Stimulated activated memory B cell treated with anti-CD40 and anti-IgM and Interleukin-4, amounts not matched to agents 10 μg/mL and 1 μg/mL and 100 μg/mL, for 72 hours (primary cell): Measurements from ENCODE around the gene OCIAD2.
"Not testable (repeated sequence)": the region's sequence is repeated elsewhere in the genome, so short reads cannot be mapped to it uniquely, and the experiment has no call there.

ENCODE experiments used
- ATAC-seq: fragments of 150-1000 bp; cut with Tn5 transposase; 2 replicates; pipeline ENCODE4 v1.10.0; 2021
- H3K27ac Mint-ChIP-seq: one replicate; pipeline ENCODE4 v1.8.0; 2022; ENCODE audit warnings: mild to moderate bottlenecking, mixed read lengths
- H3K27me3 Mint-ChIP-seq: one replicate; pipeline ENCODE4 v1.8.0; 2022; ENCODE audit warnings: mixed read lengths
- H3K36me3 Mint-ChIP-seq: one replicate; pipeline ENCODE4 v1.8.0; 2022; ENCODE audit warnings: mixed read lengths
- H3K4me1 Mint-ChIP-seq: one replicate; pipeline ENCODE4 v1.8.0; 2022; ENCODE audit warnings: mixed read lengths
- H3K4me3 Mint-ChIP-seq: one replicate; pipeline ENCODE4 v1.8.0; 2022; ENCODE audit warnings: mild to moderate bottlenecking, moderate library complexity, mixed read lengths
- H3K9me3 Mint-ChIP-seq: one replicate; pipeline ENCODE4 v1.8.0; 2022; ENCODE audit warnings: mixed read lengths

The OCIAD2 gene

GRCh38 chr4:48851651-48852050, 54.9 kb downstream of the OCIAD2 start:
- peaks cover 6% of the 10 kb centered on the region for H3K4me1 Mint-ChIP-seq
- no peaks in the 10 kb centered on the region for H3K9me3 Mint-ChIP-seq
- no peaks in the 10 kb centered on the region for H3K27me3 Mint-ChIP-seq
- peaks cover 51% of the 10 kb centered on the region for H3K36me3 Mint-ChIP-seq
- no peak overlapping the region for H3K4me3 Mint-ChIP-seq
- H3K27ac Mint-ChIP-seq: no peak overlapping the region
- ATAC-seq: no peak

DNA sequence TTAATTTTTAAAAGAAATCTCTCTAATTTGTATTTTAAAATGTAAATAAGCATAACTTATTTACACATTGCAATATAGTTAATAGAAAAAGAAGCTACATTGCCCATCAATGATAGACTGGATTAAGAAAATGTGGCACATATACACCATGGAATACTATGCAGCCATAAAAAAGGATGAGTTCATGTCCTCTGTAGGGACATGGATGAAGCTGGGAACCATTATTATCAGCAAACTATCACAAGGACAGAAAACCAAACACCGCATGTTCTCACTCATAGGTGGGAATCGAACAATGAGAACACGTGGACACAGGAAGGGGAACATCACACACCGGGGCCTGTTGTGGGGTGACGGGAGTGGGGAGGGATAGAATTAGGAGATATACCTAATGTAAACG, 57.8 kb downstream of the OCIAD2 start:
- peaks cover 65% of the 10 kb centered on the region for H3K36me3 Mint-ChIP-seq
- not testable (repeated sequence) for H3K4me3 Mint-ChIP-seq, ATAC-seq, H3K9me3 Mint-ChIP-seq, H3K27ac Mint-ChIP-seq, H3K27me3 Mint-ChIP-seq, H3K4me1 Mint-ChIP-seq

DNA sequence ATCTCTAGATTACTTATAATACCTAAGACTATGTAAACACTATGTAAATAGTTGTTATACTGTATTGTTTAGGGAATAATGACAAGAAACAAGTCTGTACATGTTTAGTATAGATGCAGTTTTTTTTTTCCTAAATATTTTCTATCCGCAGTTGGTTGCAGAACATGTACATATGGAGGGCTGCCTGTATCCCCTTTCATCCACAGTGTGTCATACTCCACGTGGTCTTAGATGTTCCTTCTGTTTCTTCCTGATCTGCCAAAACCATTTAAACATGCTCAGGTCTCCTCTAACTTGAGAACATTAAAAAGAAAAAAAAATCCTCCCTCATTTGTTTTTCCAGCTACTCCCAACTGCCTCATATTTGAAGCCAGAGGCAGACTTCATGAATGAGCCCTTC, 61.7 kb downstream of the OCIAD2 start:
- Mint-ChIP-seq H3K27me3 (no peaks in the 10 kb centered on the region), H3K4me3 (no peak overlapping the region), H3K4me1 (no peaks in the 10 kb centered on the region), H3K27ac (no peak overlapping the region), H3K9me3 (no peaks in the 10 kb centered on the region), H3K36me3 (peaks cover 66% of the 10 kb centered on the region)
- ATAC-seq: no peak

DNA sequence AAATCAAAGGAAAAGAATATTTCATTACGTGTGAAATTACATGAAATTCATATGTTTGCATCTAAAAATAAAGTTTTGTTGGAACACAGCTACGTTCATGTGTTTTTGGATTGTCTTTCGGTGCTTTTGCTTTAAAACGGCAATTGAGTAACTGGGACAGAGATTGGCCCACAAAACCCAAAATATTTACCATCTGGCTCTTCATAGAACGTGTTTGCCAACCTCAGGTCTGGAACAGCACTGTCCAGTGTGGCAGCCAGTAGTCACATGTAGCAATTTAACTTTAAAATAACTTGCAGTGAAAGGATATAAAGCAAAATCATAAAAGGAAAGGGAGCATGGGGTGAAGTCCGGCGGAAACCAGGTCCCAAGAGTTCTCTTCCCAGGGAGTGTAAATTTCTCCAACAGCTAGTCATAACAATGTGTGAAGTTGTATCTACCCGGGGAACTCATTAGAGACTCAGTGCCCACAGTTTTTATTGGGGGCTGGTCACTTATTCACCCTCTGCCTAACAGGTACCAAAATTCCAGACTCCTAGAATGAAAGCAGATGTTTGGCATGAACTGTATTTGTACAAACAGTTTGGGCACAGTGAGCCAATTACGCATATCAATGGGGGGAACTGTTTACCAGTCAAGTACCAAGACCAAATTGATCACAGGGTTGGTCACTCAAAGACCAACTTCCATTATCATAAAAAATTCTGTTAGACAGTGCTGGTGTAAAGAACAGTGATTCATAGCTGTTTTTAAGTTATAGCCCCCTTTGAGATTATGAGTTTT, 65.3 kb downstream of the OCIAD2 start:
- Mint-ChIP-seq H3K4me3 (no peak overlapping the region), H3K27me3 (no peaks in the 10 kb centered on the region), H3K36me3 (peaks cover 62% of the 10 kb centered on the region), H3K27ac (no peak overlapping the region), H3K9me3 (no peaks in the 10 kb centered on the region), H3K4me1 (peaks cover 4% of the 10 kb centered on the region)
- no peak for ATAC-seq

DNA sequence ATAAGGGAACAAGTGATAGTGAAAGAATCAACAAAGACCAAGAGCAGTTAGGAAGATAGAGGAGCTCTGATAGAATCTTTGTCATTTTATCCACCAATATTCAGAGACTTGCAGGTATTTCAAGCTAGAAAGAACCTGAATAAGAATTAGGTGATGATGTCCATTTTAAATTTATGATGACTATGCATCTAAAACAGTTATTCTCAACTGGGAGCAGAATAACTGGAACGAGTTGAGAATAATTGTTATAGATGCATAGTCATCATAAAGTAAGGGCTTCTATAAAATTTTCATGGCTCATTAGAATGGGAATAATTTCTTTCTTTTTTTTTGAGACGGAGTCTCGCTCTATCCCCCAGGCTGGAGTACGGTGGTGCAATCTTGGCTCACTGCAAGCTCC, 69.9 kb downstream of the OCIAD2 start:
- no peak overlapping the region for H3K27ac Mint-ChIP-seq
- H3K4me1 Mint-ChIP-seq: peaks cover 5% of the 10 kb centered on the region
- no peaks in the 10 kb centered on the region for H3K27me3 Mint-ChIP-seq
- peaks cover 38% of the 10 kb centered on the region for H3K36me3 Mint-ChIP-seq
- no peak overlapping the region for H3K4me3 Mint-ChIP-seq
- no peak for ATAC-seq
- H3K9me3 Mint-ChIP-seq: no peaks in the 10 kb centered on the region
